Vagina (tissue), 2 donors: Measurements from ENCODE around the gene COL18A1.
"Not testable (repeated sequence)": the region's sequence is repeated elsewhere in the genome, so short reads cannot be mapped to it uniquely, and the experiment has no call there.

ENCODE experiments used
- POLR2A ChIP-seq, 2 donors: fragments of 450-650 bp; IDR thresholded peaks; one replicate each; pipeline ENCODE4 v1.6.1; 2017; ENCODE audit warnings: antibody characterized with exemption in 2 of 2, mild to moderate bottlenecking in 2 of 2, moderate library complexity in 2 of 2
- POLR2AphosphoS5 ChIP-seq, 2 donors: sonication (generic); formaldehyde crosslinking; IDR thresholded peaks; one replicate each; pipeline ENCODE4 v1.9.0; 2017; ENCODE audit warnings: antibody characterized with exemption in 2 of 2, mild to moderate bottlenecking in 2 of 2, low read depth in 1 of 2; ENCODE audit not compliant: insufficient read depth in 1 of 2
- TF ChIP-seq, protein P1 (sequence below), 3 experiments: fragments of 450-650 bp in 2 of 3; fragments of 200-600 bp in 1 of 3; sonication (generic) in 1 of 3; IDR thresholded peaks; one replicate each; pipeline ENCODE4 v1.5.1; 2017 to 2019; ENCODE audit warnings: antibody characterized with exemption in 3 of 3, mild to moderate bottlenecking in 2 of 3, moderate library complexity in 2 of 3

GRCh38 chr21:45503226-45503625 lies 98.3 kb downstream of the COL18A1 start:
- TF ChIP-seq, protein P1, sequence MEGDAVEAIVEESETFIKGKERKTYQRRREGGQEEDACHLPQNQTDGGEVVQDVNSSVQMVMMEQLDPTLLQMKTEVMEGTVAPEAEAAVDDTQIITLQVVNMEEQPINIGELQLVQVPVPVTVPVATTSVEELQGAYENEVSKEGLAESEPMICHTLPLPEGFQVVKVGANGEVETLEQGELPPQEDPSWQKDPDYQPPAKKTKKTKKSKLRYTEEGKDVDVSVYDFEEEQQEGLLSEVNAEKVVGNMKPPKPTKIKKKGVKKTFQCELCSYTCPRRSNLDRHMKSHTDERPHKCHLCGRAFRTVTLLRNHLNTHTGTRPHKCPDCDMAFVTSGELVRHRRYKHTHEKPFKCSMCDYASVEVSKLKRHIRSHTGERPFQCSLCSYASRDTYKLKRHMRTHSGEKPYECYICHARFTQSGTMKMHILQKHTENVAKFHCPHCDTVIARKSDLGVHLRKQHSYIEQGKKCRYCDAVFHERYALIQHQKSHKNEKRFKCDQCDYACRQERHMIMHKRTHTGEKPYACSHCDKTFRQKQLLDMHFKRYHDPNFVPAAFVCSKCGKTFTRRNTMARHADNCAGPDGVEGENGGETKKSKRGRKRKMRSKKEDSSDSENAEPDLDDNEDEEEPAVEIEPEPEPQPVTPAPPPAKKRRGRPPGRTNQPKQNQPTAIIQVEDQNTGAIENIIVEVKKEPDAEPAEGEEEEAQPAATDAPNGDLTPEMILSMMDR (IDR thresholded peaks at IDR 0.05), result not testable (repeated sequence)
- TF ChIP-seq POLR2A (IDR thresholded peaks at IDR 0.05); POLR2AphosphoS5 (IDR thresholded peaks at IDR 0.05; ENCODE audit: insufficient read depth in 1 of 2, low read depth in 1 of 2): not testable (repeated sequence)
